GM12878 (cell line): ENCODE results near the gene SLC38A2.

Source experiments
- CBX3 ChIP-seq: fragments of 200-600 bp; sonication (generic); IDR thresholded peaks from 2 replicates; pipeline ENCODE4 v1.6.1; 2016; ENCODE audit warnings: low read depth, borderline replicate concordance
- CHD2 ChIP-seq: IDR thresholded peaks from 2 replicates; pipeline ENCODE4 v1.6.1; 2011; ENCODE audit warnings: low read depth, low read length, improper control_type of control experiment, borderline replicate concordance
- FOXM1 ChIP-seq: IDR thresholded peaks from 2 replicates; pipeline ENCODE4 v1.6.1; 2012; ENCODE audit warnings: low read depth, mild to moderate bottlenecking, inconsistent platforms, low read length, moderate library complexity
- SMAD1 ChIP-seq: fragments of 450-650 bp; IDR thresholded peaks from 2 replicates; pipeline ENCODE4 v1.6.1; 2018; ENCODE audit warnings: mild to moderate bottlenecking, low read depth; ENCODE audit not compliant: partially characterized antibody
- TF ChIP-seq, protein P1 (sequence below): fragments of 450-650 bp; IDR thresholded peaks from 2 replicates; pipeline ENCODE4 v1.6.1; 2017; ENCODE audit warnings: mild to moderate bottlenecking, moderate library complexity
- TF ChIP-seq, protein P2 (sequence below): fragments of 450-650 bp; IDR thresholded peaks from 2 replicates; pipeline ENCODE4 v1.6.1; 2018; ENCODE audit warnings: mild to moderate bottlenecking, low read depth, moderate library complexity; ENCODE audit not compliant: partially characterized antibody
- TF ChIP-seq, protein P3 (sequence below): fragments of 450-650 bp; IDR thresholded peaks from 2 replicates; pipeline ENCODE4 v1.6.1; 2017; ENCODE audit warnings: mild to moderate bottlenecking

DNA sequence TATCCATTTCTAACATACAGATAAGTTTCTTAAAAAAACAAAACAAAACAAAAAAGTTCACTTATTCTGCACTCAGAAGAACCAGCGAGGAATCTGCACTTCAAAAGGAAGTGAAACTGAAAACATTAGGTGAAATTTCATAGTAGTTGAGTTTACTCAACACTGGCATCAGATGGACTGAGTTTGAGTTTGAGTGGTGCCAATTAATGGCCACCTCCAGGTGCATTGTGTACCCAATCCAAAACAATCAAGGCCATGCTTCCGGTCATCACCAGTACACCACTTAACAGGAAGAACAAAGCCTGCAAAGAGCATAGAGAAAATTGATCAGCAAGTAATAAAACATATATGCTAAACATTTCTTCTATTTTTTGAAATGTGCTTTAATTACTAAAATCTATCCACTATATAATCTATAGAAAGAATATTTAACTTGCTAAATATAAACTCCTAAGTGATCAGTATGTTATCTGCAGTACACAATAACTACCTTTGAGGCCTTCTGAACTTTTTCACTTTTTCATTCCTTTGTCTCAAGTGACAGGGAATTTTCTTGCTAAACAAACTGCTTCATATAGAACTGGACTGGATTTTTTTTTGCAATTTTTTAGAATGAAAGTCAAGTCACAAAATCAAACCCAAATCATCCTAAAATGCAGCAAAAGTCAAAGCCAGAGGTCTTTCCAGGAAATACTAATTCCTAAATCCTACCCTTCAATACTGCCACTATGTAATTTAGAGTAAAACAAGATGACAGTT is 11.5 kb downstream of the SLC38A2 start:
- TF ChIP-seq, protein P1, sequence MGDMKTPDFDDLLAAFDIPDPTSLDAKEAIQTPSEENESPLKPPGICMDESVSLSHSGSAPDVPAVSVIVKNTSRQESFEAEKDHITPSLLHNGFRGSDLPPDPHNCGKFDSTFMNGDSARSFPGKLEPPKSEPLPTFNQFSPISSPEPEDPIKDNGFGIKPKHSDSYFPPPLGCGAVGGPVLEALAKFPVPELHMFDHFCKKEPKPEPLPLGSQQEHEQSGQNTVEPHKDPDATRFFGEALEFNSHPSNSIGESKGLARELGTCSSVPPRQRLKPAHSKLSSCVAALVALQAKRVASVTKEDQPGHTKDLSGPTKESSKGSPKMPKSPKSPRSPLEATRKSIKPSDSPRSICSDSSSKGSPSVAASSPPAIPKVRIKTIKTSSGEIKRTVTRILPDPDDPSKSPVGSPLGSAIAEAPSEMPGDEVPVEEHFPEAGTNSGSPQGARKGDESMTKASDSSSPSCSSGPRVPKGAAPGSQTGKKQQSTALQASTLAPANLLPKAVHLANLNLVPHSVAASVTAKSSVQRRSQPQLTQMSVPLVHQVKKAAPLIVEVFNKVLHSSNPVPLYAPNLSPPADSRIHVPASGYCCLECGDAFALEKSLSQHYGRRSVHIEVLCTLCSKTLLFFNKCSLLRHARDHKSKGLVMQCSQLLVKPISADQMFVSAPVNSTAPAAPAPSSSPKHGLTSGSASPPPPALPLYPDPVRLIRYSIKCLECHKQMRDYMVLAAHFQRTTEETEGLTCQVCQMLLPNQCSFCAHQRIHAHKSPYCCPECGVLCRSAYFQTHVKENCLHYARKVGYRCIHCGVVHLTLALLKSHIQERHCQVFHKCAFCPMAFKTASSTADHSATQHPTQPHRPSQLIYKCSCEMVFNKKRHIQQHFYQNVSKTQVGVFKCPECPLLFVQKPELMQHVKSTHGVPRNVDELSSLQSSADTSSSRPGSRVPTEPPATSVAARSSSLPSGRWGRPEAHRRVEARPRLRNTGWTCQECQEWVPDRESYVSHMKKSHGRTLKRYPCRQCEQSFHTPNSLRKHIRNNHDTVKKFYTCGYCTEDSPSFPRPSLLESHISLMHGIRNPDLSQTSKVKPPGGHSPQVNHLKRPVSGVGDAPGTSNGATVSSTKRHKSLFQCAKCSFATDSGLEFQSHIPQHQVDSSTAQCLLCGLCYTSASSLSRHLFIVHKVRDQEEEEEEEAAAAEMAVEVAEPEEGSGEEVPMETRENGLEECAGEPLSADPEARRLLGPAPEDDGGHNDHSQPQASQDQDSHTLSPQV = no peak
- TF ChIP-seq, protein P2, sequence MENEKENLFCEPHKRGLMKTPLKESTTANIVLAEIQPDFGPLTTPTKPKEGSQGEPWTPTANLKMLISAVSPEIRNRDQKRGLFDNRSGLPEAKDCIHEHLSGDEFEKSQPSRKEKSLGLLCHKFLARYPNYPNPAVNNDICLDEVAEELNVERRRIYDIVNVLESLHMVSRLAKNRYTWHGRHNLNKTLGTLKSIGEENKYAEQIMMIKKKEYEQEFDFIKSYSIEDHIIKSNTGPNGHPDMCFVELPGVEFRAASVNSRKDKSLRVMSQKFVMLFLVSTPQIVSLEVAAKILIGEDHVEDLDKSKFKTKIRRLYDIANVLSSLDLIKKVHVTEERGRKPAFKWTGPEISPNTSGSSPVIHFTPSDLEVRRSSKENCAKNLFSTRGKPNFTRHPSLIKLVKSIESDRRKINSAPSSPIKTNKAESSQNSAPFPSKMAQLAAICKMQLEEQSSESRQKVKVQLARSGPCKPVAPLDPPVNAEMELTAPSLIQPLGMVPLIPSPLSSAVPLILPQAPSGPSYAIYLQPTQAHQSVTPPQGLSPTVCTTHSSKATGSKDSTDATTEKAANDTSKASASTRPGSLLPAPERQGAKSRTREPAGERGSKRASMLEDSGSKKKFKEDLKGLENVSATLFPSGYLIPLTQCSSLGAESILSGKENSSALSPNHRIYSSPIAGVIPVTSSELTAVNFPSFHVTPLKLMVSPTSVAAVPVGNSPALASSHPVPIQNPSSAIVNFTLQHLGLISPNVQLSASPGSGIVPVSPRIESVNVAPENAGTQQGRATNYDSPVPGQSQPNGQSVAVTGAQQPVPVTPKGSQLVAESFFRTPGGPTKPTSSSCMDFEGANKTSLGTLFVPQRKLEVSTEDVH = no peak
- TF ChIP-seq, protein P3, sequence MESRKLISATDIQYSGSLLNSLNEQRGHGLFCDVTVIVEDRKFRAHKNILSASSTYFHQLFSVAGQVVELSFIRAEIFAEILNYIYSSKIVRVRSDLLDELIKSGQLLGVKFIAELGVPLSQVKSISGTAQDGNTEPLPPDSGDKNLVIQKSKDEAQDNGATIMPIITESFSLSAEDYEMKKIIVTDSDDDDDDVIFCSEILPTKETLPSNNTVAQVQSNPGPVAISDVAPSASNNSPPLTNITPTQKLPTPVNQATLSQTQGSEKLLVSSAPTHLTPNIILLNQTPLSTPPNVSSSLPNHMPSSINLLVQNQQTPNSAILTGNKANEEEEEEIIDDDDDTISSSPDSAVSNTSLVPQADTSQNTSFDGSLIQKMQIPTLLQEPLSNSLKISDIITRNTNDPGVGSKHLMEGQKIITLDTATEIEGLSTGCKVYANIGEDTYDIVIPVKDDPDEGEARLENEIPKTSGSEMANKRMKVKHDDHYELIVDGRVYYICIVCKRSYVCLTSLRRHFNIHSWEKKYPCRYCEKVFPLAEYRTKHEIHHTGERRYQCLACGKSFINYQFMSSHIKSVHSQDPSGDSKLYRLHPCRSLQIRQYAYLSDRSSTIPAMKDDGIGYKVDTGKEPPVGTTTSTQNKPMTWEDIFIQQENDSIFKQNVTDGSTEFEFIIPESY = no peak
- TF ChIP-seq CHD2 = no peak
- TF ChIP-seq SMAD1 = no peak
- TF ChIP-seq FOXM1 = no peak
- no peak for TF ChIP-seq CBX3
